ENCODE data around the gene ATP8B2.

GRCh38 chr1:154361357-154361756, 36.0 kb downstream of the ATP8B2 start:
- TF ChIP-seq POLR2A (IDR thresholded peaks at IDR 0.05; ENCODE audit: low read depth, low read length), result no peak
- TF ChIP-seq POLR2AphosphoS5 (IDR thresholded peaks at IDR 0.05; ENCODE audit: low read depth, low read length), result no peak
